HepG2 (cell line): ENCODE results near the gene ZACN.

Experiments used
- CBFB ChIP-seq: sonication (generic); formaldehyde crosslinking; IDR thresholded peaks from 2 replicates; pipeline ENCODE4 v1.4.0; 2020; ENCODE audit warnings: missing genetic modification reagents
- ETV6 ChIP-seq: sonication (generic); formaldehyde crosslinking; conservative IDR thresholded peaks from 2 replicates; pipeline ENCODE4 v1.4.0; 2020; ENCODE audit warnings: missing genetic modification reagents
- FOXA1 ChIP-seq, 2 experiments: fragments of 450-650 bp in 1 of 2; sonication (generic) in 1 of 2; formaldehyde crosslinking in 1 of 2; IDR thresholded peaks; 2 replicates each; pipeline versions ENCODE4 v1.4.0 to v1.6.1; 2016 to 2020; ENCODE audit warnings: missing genetic modification reagents in 1 of 2
- HDAC1 ChIP-seq: sonication (generic); formaldehyde crosslinking; IDR thresholded peaks from 2 replicates; pipeline ENCODE4 v1.5.1; 2020; ENCODE audit warnings: mild to moderate bottlenecking, missing genetic modification reagents
- SRSF1 ChIP-seq: fragments of 200-400 bp; formaldehyde crosslinking; optimal IDR thresholded peaks from 2 replicates; pipeline ENCODE3; 2017; ENCODE audit warnings: mild to moderate bottlenecking, low read depth, low read length, moderate library complexity
- TF ChIP-seq, protein P1 (sequence below): sonication (generic); formaldehyde crosslinking; IDR thresholded peaks from 2 replicates; pipeline ENCODE4 v1.5.0; 2020; ENCODE audit warnings: mild to moderate bottlenecking, missing genetic modification reagents, moderate library complexity

DNA sequence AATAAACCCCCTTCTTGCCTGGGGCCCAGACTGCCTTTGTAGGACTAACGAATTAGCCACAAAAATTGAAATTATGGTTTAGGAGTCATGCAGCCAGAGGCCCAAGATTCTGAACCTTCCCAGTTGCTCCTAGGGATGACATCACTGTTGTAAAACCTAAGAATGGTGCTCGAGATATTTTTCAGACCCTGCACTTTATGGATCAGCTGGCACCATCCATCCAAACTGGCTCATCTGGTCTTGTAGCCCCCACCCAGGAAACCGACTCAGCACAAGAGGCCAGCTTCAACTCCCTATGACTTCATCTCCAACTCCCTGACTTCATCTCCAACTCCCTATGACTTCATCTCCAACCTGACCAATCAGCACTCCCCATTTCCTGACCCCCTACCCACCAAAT lies 40.9 kb upstream of the ZACN start:
- TF ChIP-seq, protein P1, sequence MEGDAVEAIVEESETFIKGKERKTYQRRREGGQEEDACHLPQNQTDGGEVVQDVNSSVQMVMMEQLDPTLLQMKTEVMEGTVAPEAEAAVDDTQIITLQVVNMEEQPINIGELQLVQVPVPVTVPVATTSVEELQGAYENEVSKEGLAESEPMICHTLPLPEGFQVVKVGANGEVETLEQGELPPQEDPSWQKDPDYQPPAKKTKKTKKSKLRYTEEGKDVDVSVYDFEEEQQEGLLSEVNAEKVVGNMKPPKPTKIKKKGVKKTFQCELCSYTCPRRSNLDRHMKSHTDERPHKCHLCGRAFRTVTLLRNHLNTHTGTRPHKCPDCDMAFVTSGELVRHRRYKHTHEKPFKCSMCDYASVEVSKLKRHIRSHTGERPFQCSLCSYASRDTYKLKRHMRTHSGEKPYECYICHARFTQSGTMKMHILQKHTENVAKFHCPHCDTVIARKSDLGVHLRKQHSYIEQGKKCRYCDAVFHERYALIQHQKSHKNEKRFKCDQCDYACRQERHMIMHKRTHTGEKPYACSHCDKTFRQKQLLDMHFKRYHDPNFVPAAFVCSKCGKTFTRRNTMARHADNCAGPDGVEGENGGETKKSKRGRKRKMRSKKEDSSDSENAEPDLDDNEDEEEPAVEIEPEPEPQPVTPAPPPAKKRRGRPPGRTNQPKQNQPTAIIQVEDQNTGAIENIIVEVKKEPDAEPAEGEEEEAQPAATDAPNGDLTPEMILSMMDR (CRISPR knock-in tag) = no peak
- TF ChIP-seq SRSF1 (no peak), ETV6 (no peak), HDAC1 (CRISPR knock-in tag) (no peak), FOXA1 (IDR thresholded peaks at IDR 0.05) (no peak), FOXA1 (CRISPR knock-in tag; IDR thresholded peaks at IDR 0.05) (no peak), CBFB (CRISPR knock-in tag) (no peak)
